Naive thymus-derived CD4-positive, alpha-beta T cell (primary cell): ENCODE measurements around the gene METTL24. TPM values are rescaled to one million over a fixed set of nuclear protein-coding genes. Genes with fewer than 3 reads are reported as not detected.
"Not testable (repeated sequence)": the region's sequence is repeated elsewhere in the genome, so short reads cannot be mapped to it uniquely, and the experiment has no call there.

Source experiments
- ATAC-seq: fragments of 150-1000 bp; cut with Tn5 transposase; 2 replicates; pipeline ENCODE4 v1.10.0; 2021; ENCODE audit warnings: mild to moderate bottlenecking, moderate library complexity
- CTCF ChIA-PET: fragments of 350-600 bp; sonication (Branson Sonifier 250); formaldehyde crosslinking; loops from one replicate; lab custom pipeline; 2021; ENCODE audit warnings: antibody characterized with exemption; lab: Charles Lee
- POLR2A ChIA-PET: fragments of 350-600 bp; sonication (Branson Sonifier 250); formaldehyde crosslinking; loops from one replicate; lab custom pipeline; 2021; ENCODE audit warnings: antibody characterized with exemption, inconsistent platforms; lab: Charles Lee
- DNase-seq, 9 donors: peaks; one replicate each; pipeline versions ENCODE4 v3.0.0 to v3.0.0-alpha.2; 2020 to 2022; ENCODE audit warnings: mixed read lengths in 1 of 9
- H3K27ac ChIP-seq: one replicate; pipeline ENCODE4 v1.7.0; 2013; ENCODE audit warnings: mild to moderate bottlenecking, low read depth, low read length, moderate library complexity
- H3K27me3 ChIP-seq, 2 donors: one replicate each; pipeline ENCODE4 v1.7.0; 2013; ENCODE audit warnings: low read length in 2 of 2, mild to moderate bottlenecking in 2 of 2, moderate library complexity in 2 of 2; ENCODE audit not compliant: control insufficient read depth in 2 of 2, insufficient read depth in 2 of 2
- H3K36me3 ChIP-seq, 3 experiments: 1 replicate in 2 of 3; 2 replicates in 1 of 3; pipeline ENCODE4 v1.7.0; 2013; ENCODE audit warnings: low read length in 3 of 3, mild to moderate bottlenecking in 3 of 3, moderate library complexity in 1 of 3; ENCODE audit not compliant: insufficient read depth in 3 of 3, control insufficient read depth in 2 of 3
- H3K4me1 ChIP-seq, 2 donors: one replicate each; pipeline ENCODE4 v1.7.0; 2013; ENCODE audit warnings: low read length in 2 of 2, mild to moderate bottlenecking in 2 of 2, moderate library complexity in 1 of 2; ENCODE audit not compliant: control insufficient read depth in 2 of 2, insufficient read depth in 2 of 2
- H3K4me3 ChIP-seq: 2 replicates; pipeline ENCODE4 v1.7.0; 2013; ENCODE audit warnings: mild to moderate bottlenecking, low read length
- H3K9me3 ChIP-seq, 3 experiments: 1 replicate in 2 of 3; 2 replicates in 1 of 3; pipeline ENCODE4 v1.7.0; 2013; ENCODE audit warnings: low read length in 3 of 3; ENCODE audit not compliant: control insufficient read depth in 2 of 3
- H3K27ac Mint-ChIP-seq, 9 donors: one replicate each; pipeline ENCODE4 v1.8.0; 2020 to 2022; ENCODE audit warnings: mixed read lengths in 9 of 9, mild to moderate bottlenecking in 8 of 9, moderate library complexity in 5 of 9, inconsistent platforms in 2 of 9
- H3K27me3 Mint-ChIP-seq, 5 donors: one replicate each; pipeline ENCODE4 v1.8.0; 2021 to 2022; ENCODE audit warnings: mixed read lengths in 5 of 5, mild to moderate bottlenecking in 1 of 5
- H3K36me3 Mint-ChIP-seq, 5 donors: one replicate each; pipeline ENCODE4 v1.8.0; 2020 to 2022; ENCODE audit warnings: mixed read lengths in 5 of 5, mild to moderate bottlenecking in 3 of 5, inconsistent platforms in 1 of 5
- H3K4me1 Mint-ChIP-seq, 7 donors: one replicate each; pipeline ENCODE4 v1.8.0; 2020 to 2022; ENCODE audit warnings: mixed read lengths in 7 of 7, mild to moderate bottlenecking in 3 of 7, inconsistent platforms in 1 of 7
- H3K4me3 Mint-ChIP-seq, 10 donors: one replicate each; pipeline ENCODE4 v1.8.0; 2020 to 2022; ENCODE audit warnings: mild to moderate bottlenecking in 10 of 10, mixed read lengths in 10 of 10, moderate library complexity in 6 of 10, inconsistent platforms in 2 of 10
- H3K9me3 Mint-ChIP-seq, 11 donors: one replicate each; pipeline ENCODE4 v1.8.0; 2020 to 2022; ENCODE audit warnings: mixed read lengths in 11 of 11, mild to moderate bottlenecking in 4 of 11, inconsistent platforms in 1 of 11, moderate library complexity in 1 of 11
- intact Hi-C, 2 donors: fragments of 100-400 bp; cut with micrococcal nuclease; formaldehyde crosslinking; loops; one replicate each; pipeline ENCODE4 v1.15.1; 2023
- polyA plus RNA-seq, 2 donors: library from polyadenylated mRNA; unstranded; fragments of 300-500 nt; fragmentation: Illumina TruSeq; gene quantifications; one replicate each; pipeline ENCODE4 v1.2.3, GENCODE V29; 2021
- total RNA-seq, 6 experiments: library from RNA in 5 of 6; stranded (reverse) in 5 of 6; gene quantifications; 1 replicate in 5 of 6; 2 replicates in 1 of 6; pipeline ENCODE4 v1.2.3 and lab custom pipeline; 2021 to 2026

The METTL24 gene
- total and polyA plus RNA-seq, 7 experiments from 2014 or later = 0.47 TPM; not detected in 6

DNA sequence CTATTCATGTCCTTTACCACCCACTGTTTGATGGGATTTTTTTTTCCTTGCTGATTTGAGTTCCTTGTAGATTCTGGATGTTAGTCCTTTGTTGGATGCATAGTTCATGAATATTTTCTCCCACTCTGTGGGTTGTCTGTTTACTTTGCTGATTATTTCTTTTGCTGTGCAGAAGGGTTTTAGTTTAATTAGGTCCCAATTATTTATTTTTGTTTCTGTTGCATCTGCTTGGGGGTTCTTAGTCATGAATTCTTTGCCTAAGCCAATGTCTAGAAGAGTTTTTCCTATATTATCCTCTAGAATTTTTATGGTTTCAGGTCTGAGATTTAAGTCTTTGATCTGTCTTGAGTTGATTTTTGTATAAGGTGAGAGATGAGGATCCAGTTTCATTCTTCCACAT is 85.4 kb downstream of the METTL24 start:
- H3K9me3 Mint-ChIP-seq, H3K27me3 ChIP-seq, H3K4me3 Mint-ChIP-seq, H3K4me3 ChIP-seq, DNase-seq, CTCF ChIA-PET, H3K9me3 ChIP-seq, H3K36me3 Mint-ChIP-seq, H3K36me3 ChIP-seq, intact Hi-C loops, POLR2A ChIA-PET, H3K27ac Mint-ChIP-seq, H3K27ac ChIP-seq, ATAC-seq, H3K4me1 Mint-ChIP-seq, H3K4me1 ChIP-seq: not testable (repeated sequence)
- peaks cover 3 to 21% (median 8%) of the 10 kb centered on the region in 5 donors for H3K27me3 Mint-ChIP-seq

DNA sequence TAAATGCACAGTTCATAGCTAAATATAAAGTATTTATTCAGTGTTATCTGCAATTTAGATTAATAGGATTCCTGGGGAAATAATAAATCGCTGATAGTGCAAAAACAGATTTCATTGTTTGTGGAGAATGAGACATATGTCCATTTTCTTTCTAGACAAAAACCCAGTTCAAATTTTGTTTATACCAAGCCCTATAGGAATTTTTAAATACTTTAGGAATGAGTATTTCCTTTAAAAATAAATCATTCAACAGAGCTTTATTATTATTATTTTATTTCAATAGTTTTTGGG is 86.5 kb downstream of the METTL24 start:
- Histone ChIP-seq H3K4me1 (no peaks in the 10 kb centered on the region), H3K27ac (no peak overlapping the region), H3K27me3 (no peaks in the 10 kb centered on the region), H3K36me3 (no peaks in the 10 kb centered on the region), H3K4me3 (no peak overlapping the region), H3K9me3 (no peaks in the 10 kb centered on the region)
- no peak overlapping the region for H3K27ac Mint-ChIP-seq
- no peak for DNase-seq
- peaks cover 0 to 4% (median 0%) of the 10 kb centered on the region in 5 donors for H3K36me3 Mint-ChIP-seq
- POLR2A ChIA-PET = no interaction called here
- intact Hi-C loops = no loop called here
- H3K4me1 Mint-ChIP-seq = no peaks in the 10 kb centered on the region
- CTCF ChIA-PET = no interaction called here
- ATAC-seq = no peak
- peaks cover 3 to 21% (median 7%) of the 10 kb centered on the region in 5 donors for H3K27me3 Mint-ChIP-seq
- H3K9me3 Mint-ChIP-seq = peaks cover 0 to 17% (median 6%) of the 10 kb centered on the region in 11 donors
- H3K4me3 Mint-ChIP-seq = no peak overlapping the region

DNA sequence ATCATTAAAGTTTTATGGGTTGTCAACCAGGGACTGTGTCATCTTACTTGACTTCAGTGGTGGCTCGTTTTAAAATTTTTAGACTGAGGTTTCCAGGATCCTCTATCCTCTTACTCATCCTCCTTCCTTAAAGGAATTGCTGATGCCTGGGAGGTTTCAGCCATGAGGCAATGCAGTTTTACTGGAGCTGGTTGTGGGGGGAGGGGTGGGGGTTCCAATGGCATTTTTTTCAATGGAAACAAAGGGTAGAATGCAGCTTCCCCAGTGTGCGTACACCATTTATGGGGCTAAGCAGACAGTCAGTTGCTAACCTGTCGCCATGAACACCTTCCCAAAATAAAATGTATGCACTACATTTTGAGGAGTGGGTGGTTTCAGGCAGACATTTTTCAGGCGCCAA is 88.0 kb downstream of the METTL24 start:
- no peak overlapping the region for H3K27ac Mint-ChIP-seq
- peaks cover 0 to 4% (median 0%) of the 10 kb centered on the region in 5 donors for H3K36me3 Mint-ChIP-seq
- no peaks in the 10 kb centered on the region for H3K4me1 Mint-ChIP-seq
- no peaks in the 10 kb centered on the region for H3K27me3 ChIP-seq
- peaks cover 3 to 22% (median 6%) of the 10 kb centered on the region in 11 donors for H3K9me3 Mint-ChIP-seq
- ChIA-PET CTCF (no interaction called here), POLR2A (no interaction called here)
- H3K9me3 ChIP-seq = no peaks in the 10 kb centered on the region
- H3K27me3 Mint-ChIP-seq = peaks cover 3 to 13% (median 5%) of the 10 kb centered on the region in 5 donors
- H3K4me3 ChIP-seq = no peak overlapping the region
- intact Hi-C loops = no loop called here
- H3K36me3 ChIP-seq = no peaks in the 10 kb centered on the region
- H3K27ac ChIP-seq = no peak overlapping the region
- H3K4me3 Mint-ChIP-seq = no peak overlapping the region
- DNase-seq (no peak), ATAC-seq (no peak)
- H3K4me1 ChIP-seq = no peaks in the 10 kb centered on the region

DNA sequence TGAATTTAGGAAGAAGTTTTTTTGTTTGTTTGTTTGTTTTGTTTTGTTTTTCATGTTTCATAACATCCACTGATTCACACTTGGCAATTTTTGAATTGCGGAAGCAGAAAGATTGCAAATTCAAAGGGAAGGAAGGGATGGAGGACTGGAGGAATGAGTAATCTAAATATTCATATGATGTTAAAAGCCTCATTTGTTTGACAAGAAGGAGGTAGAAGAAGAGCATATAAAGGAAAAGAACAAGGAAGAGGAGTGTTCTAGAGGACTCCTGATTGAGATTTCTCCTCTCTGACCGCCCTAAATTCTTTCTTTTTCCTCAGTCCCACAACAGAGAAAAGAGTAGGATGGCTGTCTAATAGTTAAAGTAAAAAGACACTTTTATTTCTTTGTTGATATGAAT is 88.5 kb downstream of the METTL24 start:
- Mint-ChIP-seq H3K27me3 (peaks cover 0 to 10% (median 3%) of the 10 kb centered on the region in 5 donors), H3K36me3 (peaks cover 0 to 4% (median 0%) of the 10 kb centered on the region in 5 donors), H3K4me3 (no peak overlapping the region), H3K27ac (no peak overlapping the region), H3K9me3 (peaks cover 1 to 20% (median 5%) of the 10 kb centered on the region in 11 donors), H3K4me1 (no peaks in the 10 kb centered on the region)
- CTCF ChIA-PET = no interaction called here
- Histone ChIP-seq H3K36me3 (no peaks in the 10 kb centered on the region), H3K9me3 (no peaks in the 10 kb centered on the region), H3K27me3 (no peaks in the 10 kb centered on the region), H3K4me1 (no peaks in the 10 kb centered on the region), H3K27ac (no peak overlapping the region), H3K4me3 (no peak overlapping the region)
- POLR2A ChIA-PET = no interaction called here
- intact Hi-C loops = no loop called here
- no peak for DNase-seq
- no peak for ATAC-seq

DNA sequence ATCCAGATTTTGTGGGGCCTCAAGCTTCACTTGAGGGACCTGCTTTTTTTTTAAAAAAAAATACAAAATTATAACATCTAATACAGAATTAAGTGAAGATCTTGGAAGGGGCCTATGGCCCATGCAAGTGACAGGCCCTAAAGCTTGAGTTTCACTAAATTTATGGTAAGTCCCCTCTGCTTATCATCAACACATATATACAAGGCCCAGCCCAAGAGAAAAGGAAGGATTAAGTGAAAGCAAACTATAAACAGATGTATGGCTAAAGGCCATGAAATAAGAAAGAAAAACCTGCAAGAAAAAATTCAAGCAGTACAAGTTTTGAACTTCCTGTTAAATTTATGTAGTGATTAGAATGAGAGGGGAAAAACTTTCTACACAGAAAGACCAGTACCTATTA is 91.2 kb downstream of the METTL24 start:
- Mint-ChIP-seq H3K4me3 (no peak overlapping the region), H3K27me3 (peaks cover 0 to 2% (median 0%) of the 10 kb centered on the region in 5 donors), H3K9me3 (peaks cover 2 to 25% (median 8%) of the 10 kb centered on the region in 11 donors), H3K27ac (no peak overlapping the region), H3K36me3 (peaks cover 0 to 7% (median 0%) of the 10 kb centered on the region in 5 donors), H3K4me1 (no peaks in the 10 kb centered on the region)
- H3K36me3 ChIP-seq = no peaks in the 10 kb centered on the region
- no peak overlapping the region for H3K4me3 ChIP-seq
- H3K27me3 ChIP-seq = no peaks in the 10 kb centered on the region
- H3K4me1 ChIP-seq = no peaks in the 10 kb centered on the region
- ATAC-seq (no peak), DNase-seq (no peak)
- CTCF ChIA-PET = no interaction called here
- no peaks in the 10 kb centered on the region for H3K9me3 ChIP-seq
- H3K27ac ChIP-seq = no peak overlapping the region
- POLR2A ChIA-PET = no interaction called here
- intact Hi-C loops = no loop called here

DNA sequence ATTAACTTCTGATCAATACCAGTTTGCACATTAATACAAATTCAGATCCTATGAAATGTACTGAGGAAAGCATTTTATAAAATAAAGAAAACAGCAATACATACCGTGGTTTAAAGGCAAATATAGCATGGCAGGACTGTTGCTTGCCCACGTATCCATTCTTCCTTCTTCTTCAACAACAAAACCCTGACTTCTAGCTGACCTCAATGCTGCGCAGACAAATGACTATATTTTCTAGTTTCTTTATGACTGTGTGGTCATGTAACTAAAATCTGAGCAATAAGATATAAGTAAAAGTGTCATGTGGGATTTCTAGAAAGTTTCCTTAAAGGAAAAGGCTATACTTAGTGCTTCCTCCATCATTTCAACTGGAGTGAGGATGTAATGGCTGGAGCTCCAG is 92.9 kb downstream of the METTL24 start:
- Mint-ChIP-seq H3K4me1 (no peaks in the 10 kb centered on the region), H3K9me3 (peaks cover 2 to 39% (median 17%) of the 10 kb centered on the region in 11 donors), H3K36me3 (peaks cover 0 to 14% (median 0%) of the 10 kb centered on the region in 5 donors), H3K27ac (no peak overlapping the region), H3K4me3 (no peak overlapping the region), H3K27me3 (peaks cover 0 to 4% (median 2%) of the 10 kb centered on the region in 5 donors)
- intact Hi-C loops = no loop called here
- DNase-seq = no peak
- Histone ChIP-seq H3K9me3 (no peaks in the 10 kb centered on the region), H3K36me3 (no peaks in the 10 kb centered on the region), H3K27ac (no peak overlapping the region), H3K27me3 (no peaks in the 10 kb centered on the region), H3K4me3 (no peak overlapping the region), H3K4me1 (no peaks in the 10 kb centered on the region)
- POLR2A ChIA-PET = no interaction called here
- CTCF ChIA-PET = no interaction called here
- no peak for ATAC-seq

GRCh38 chr6:110256366-110256765 is 101.8 kb downstream of the METTL24 start:
- no peaks in the 10 kb centered on the region for H3K27me3 ChIP-seq

More at GRCh38 chr6:110256366-110256765, 101.8 kb downstream of the METTL24 start:
- peaks cover 5 to 42% (median 11%) of the 10 kb centered on the region in 11 donors for H3K9me3 Mint-ChIP-seq
- CTCF ChIA-PET = no interaction called here
- ATAC-seq (no peak), DNase-seq (no peak)
- Histone ChIP-seq H3K9me3 (peaks cover 0 to 3% (median 0%) of the 10 kb centered on the region in 3 experiments), H3K4me3 (no peak overlapping the region), H3K36me3 (no peaks in the 10 kb centered on the region), H3K4me1 (no peaks in the 10 kb centered on the region), H3K27ac (no peak overlapping the region)
- H3K4me1 Mint-ChIP-seq = no peaks in the 10 kb centered on the region
- H3K36me3 Mint-ChIP-seq = peaks cover 0 to 7% (median 4%) of the 10 kb centered on the region in 5 donors
- intact Hi-C loops = no loop called here
- H3K27ac Mint-ChIP-seq = no peak overlapping the region
- POLR2A ChIA-PET = no interaction called here
- H3K4me3 Mint-ChIP-seq = no peak overlapping the region
- peaks cover 0 to 27% (median 13%) of the 10 kb centered on the region in 5 donors for H3K27me3 Mint-ChIP-seq
